Measurements from ENCODE around the gene WNT9A.

The WNT9A gene

GRCh38 chr1:227924833-227925574, 22.7 kb downstream of the WNT9A start:
- DNase-seq (ENCODE audit: insufficient read length, low spot score) (no peak), FAIRE-seq (no peak)
- TF ChIP-seq CTCF (IDR thresholded peaks at IDR 0.05; ENCODE audit: insufficient read depth, missing control alignments): no peak

- FAIRE-seq (no peak), DNase-seq (ENCODE audit: insufficient read length, low spot score) (no peak)
- TF ChIP-seq CTCF (IDR thresholded peaks at IDR 0.05; ENCODE audit: insufficient read depth, missing control alignments): no peak
These were observed 23.4 kb downstream of the WNT9A start for GRCh38 chr1:227924168-227924832.

GRCh38 chr1:227923353-227924167, 24.2 kb downstream of the WNT9A start:
- TF ChIP-seq CTCF (IDR thresholded peaks at IDR 0.05; ENCODE audit: insufficient read depth, missing control alignments): no peak
- DNase-seq (ENCODE audit: insufficient read length, low spot score) (no peak), FAIRE-seq (no peak)

GRCh38 chr1:227922501-227923352, 25.0 kb downstream of the WNT9A start:
- no peak for FAIRE-seq
- no peak for TF ChIP-seq CTCF (IDR thresholded peaks at IDR 0.05; ENCODE audit: insufficient read depth, missing control alignments)
- no peak for DNase-seq (ENCODE audit: insufficient read length, low spot score)

DNA sequence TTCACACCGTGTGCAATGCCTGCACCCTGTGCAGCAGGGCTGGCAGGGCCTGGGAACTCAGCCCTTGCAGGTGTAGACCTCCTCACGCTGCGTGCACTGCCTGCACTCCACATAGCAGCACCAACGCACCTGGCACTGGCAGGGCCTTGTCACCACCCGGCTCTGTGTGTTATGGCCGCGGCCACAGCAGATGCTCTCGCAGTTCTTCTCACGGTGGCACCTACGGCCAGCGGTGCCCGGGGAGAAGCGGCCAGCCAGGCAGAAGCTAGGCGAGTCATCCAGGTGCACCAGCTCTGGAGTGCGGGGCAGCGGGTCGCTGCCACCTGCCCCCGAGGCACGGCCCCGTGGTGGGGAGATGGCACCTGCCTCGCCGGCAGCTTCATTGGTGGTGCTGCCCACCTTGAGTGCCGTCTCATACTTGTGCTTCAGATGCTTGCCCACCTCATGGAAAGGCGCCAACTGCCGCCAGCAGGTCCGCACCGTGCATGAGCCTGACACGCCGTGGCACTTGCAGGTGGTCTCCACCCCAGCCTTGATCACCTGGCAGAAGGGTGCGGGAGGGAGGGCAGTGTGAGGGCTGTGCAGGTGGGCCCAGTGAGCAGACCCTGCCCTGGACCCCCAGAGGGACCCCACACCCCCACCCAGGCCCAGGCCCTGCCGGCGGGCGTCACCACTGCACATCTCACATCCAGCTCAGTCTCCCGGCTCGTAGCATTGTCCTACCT, 26.1 kb downstream of the WNT9A start:
- DNase-seq (ENCODE audit: insufficient read length, low spot score) (no peak), FAIRE-seq (no peak)
- no peak for TF ChIP-seq CTCF (IDR thresholded peaks at IDR 0.05; ENCODE audit: insufficient read depth, missing control alignments)

- no peak for TF ChIP-seq CTCF (IDR thresholded peaks at IDR 0.05; ENCODE audit: insufficient read depth, missing control alignments)
- FAIRE-seq (no peak), DNase-seq (ENCODE audit: insufficient read length, low spot score) (no peak)
These were observed 26.8 kb downstream of the WNT9A start for GRCh38 chr1:227920896-227921295.
